Dedifferentiated amniotic fluid mesenchymal stem cell (primary cell): ENCODE results near the gene RFX2.
"Not testable (repeated sequence)": the region's sequence is repeated elsewhere in the genome, so short reads cannot be mapped to it uniquely, and the experiment has no call there.

Experiments used
- DNase-seq: peaks from one replicate; pipeline ENCODE4 v3.0.0-alpha.2; 2016; ENCODE audit errors: extremely low spot score

RFX2 gene

GRCh38 chr19:5971714-5972354 lies 138.5 kb downstream of the RFX2 start:
- DNase-seq = no peak

GRCh38 chr19:5969476-5969875 lies 140.8 kb downstream of the RFX2 start:
- no peak for DNase-seq

- DNase-seq = no peak
These were observed 141.6 kb downstream of the RFX2 start for GRCh38 chr19:5968431-5969373.

GRCh38 chr19:5967994-5968430 lies 142.3 kb downstream of the RFX2 start:
- peak; percentile 65 for DNase-seq

GRCh38 chr19:5967571-5967970 lies 142.7 kb downstream of the RFX2 start:
- DNase-seq = no peak

GRCh38 chr19:5966941-5967340 lies 143.4 kb downstream of the RFX2 start:
- no peak for DNase-seq

- no peak for DNase-seq
These were observed 144.1 kb downstream of the RFX2 start for GRCh38 chr19:5966215-5966614.

- no peak for DNase-seq
These were observed 145.3 kb downstream of the RFX2 start for GRCh38 chr19:5964816-5965565.

GRCh38 chr19:5963855-5964254 lies 146.4 kb downstream of the RFX2 start:
- no peak for DNase-seq

GRCh38 chr19:5963259-5963658 lies 147.0 kb downstream of the RFX2 start:
- not testable (repeated sequence) for DNase-seq

GRCh38 chr19:5961969-5962945 lies 148.0 kb downstream of the RFX2 start:
- DNase-seq = no peak

GRCh38 chr19:5961641-5961968 lies 148.7 kb downstream of the RFX2 start:
- DNase-seq = not testable (repeated sequence)

- DNase-seq = no peak
These were observed 150.0 kb downstream of the RFX2 start for GRCh38 chr19:5960005-5961001.

GRCh38 chr19:5959260-5960004 lies 150.9 kb downstream of the RFX2 start:
- DNase-seq = no peak

- DNase-seq = no peak
These were observed 151.5 kb downstream of the RFX2 start for GRCh38 chr19:5958851-5959122.

- no peak for DNase-seq
These were observed 152.0 kb downstream of the RFX2 start for GRCh38 chr19:5958074-5958850.

- no peak for DNase-seq
These were observed 153.1 kb downstream of the RFX2 start for GRCh38 chr19:5957170-5957569.

GRCh38 chr19:5956728-5957127 lies 153.6 kb downstream of the RFX2 start:
- DNase-seq = no peak

GRCh38 chr19:5956323-5956722 lies 154.0 kb downstream of the RFX2 start:
- no peak for DNase-seq
